Measurements from ENCODE around the gene KIAA2012.

Gene KIAA2012

DNA sequence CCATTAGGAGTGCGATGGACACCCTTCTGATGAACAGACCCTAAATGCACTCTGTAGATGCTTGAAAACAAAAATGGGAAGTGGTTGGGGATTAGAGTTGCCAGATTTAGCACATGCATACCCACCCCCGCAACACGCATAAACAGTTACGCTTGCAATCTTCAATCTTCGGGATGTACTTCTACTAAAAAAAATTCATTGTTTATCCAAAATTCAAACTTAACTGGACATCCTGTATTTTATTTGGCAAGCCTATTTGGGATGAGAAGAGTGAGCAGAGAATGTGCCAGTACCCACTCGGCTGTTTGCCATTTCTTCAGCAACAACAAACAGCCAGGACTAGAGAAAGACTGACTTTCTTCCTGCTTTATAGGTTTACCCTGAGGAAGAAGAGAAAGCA, 18.4 kb downstream of the KIAA2012 start:
- TF ChIP-seq, protein P1, sequence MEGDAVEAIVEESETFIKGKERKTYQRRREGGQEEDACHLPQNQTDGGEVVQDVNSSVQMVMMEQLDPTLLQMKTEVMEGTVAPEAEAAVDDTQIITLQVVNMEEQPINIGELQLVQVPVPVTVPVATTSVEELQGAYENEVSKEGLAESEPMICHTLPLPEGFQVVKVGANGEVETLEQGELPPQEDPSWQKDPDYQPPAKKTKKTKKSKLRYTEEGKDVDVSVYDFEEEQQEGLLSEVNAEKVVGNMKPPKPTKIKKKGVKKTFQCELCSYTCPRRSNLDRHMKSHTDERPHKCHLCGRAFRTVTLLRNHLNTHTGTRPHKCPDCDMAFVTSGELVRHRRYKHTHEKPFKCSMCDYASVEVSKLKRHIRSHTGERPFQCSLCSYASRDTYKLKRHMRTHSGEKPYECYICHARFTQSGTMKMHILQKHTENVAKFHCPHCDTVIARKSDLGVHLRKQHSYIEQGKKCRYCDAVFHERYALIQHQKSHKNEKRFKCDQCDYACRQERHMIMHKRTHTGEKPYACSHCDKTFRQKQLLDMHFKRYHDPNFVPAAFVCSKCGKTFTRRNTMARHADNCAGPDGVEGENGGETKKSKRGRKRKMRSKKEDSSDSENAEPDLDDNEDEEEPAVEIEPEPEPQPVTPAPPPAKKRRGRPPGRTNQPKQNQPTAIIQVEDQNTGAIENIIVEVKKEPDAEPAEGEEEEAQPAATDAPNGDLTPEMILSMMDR (conservative IDR thresholded peaks at IDR 0.05; ENCODE audit: control insufficient read depth, insufficient read depth, low read depth, low read length), result no peak
- DNase-seq (ENCODE audit: low read depth), result peak; percentile 58
- H3K4me3 ChIP-seq (ENCODE audit: control insufficient read depth, low read depth, low read length), result no peak overlapping the region

DNA sequence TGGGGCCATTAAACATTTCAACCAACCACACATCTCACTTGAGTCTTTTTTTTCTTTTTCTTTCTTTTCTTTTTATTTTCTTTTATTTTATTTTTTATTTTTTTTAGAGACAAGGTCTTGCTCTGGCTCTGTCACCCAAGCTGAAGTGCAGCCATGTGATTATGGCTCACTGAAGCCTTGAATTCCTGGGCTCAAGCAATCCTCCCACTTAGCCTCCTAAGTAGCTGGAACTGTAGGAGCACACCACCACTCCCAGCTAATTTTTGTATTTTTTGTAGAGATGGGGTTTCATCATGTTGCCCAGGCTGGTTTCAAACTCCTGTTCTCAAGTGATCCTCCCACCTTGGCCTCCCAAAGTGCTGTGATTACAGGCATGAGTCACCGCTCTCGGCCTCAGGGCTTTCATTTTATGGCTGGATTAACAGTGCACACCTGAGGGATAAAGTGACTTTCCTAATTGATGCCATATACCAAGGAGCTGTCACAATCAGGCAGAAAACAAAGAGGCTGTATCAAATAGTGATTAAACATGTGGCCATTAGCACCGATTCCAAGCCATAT, 21.5 kb downstream of the KIAA2012 start:
- H3K4me3 ChIP-seq (ENCODE audit: control insufficient read depth, low read depth, low read length), result no peak overlapping the region
- TF ChIP-seq, protein P1 (conservative IDR thresholded peaks at IDR 0.05; ENCODE audit: control insufficient read depth, insufficient read depth, low read depth, low read length), result no peak
- no peak for DNase-seq (ENCODE audit: low read depth)

DNA sequence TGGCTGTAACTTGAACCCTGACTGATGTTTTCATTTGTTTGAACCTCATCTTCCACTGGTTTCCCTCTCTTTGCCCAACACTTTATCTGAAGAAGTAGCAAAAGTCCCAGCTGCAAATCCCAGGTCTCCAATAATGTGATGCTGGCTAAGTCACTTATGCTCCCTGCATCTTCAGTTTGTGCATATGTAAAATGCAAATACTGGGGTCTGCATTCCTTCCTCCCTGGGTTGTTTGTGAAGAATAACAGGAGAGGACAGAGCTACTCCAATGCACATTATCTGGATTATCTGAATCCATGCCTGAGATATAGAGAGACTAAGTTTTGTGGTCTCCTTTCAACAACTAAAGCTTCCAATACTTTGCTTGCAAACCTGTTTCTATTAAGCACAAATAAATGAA, 22.2 kb downstream of the KIAA2012 start:
- no peak overlapping the region for H3K4me3 ChIP-seq (ENCODE audit: control insufficient read depth, low read depth, low read length)
- DNase-seq (ENCODE audit: low read depth), result no peak
- TF ChIP-seq, protein P1 (conservative IDR thresholded peaks at IDR 0.05; ENCODE audit: control insufficient read depth, insufficient read depth, low read depth, low read length), result no peak

GRCh38 chr2:202096736-202097135, 23.7 kb downstream of the KIAA2012 start:
- no peak overlapping the region for H3K4me3 ChIP-seq (ENCODE audit: control insufficient read depth, low read depth, low read length)
- DNase-seq (ENCODE audit: low read depth), result peak; percentile 84
- TF ChIP-seq, protein P1 (conservative IDR thresholded peaks at IDR 0.05; ENCODE audit: control insufficient read depth, insufficient read depth, low read depth, low read length), result no peak

DNA sequence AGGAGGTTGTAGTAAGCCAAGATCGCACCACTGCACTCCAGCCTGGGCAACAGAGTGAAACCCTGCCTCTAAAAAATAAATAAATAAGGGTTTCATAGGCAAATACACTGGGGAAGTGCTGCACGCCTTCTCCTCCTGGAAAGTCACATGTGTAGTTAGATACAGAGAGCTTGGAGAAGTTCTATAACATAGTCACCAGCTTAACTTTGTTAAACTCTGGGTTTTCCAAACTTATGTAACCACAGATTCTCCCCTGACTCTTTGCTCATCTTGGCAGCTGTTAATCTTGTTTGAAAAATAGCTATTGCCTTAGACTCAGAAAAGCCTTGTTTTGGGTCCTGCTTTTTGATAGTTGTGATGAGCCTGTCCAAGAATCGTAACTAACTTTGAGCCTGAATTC, 25.2 kb downstream of the KIAA2012 start:
- TF ChIP-seq, protein P1 (conservative IDR thresholded peaks at IDR 0.05; ENCODE audit: control insufficient read depth, insufficient read depth, low read depth, low read length), result no peak
- DNase-seq (ENCODE audit: low read depth), result no peak
- H3K4me3 ChIP-seq (ENCODE audit: control insufficient read depth, low read depth, low read length), result no peak overlapping the region

- no peak for DNase-seq (ENCODE audit: low read depth)
- H3K4me3 ChIP-seq (ENCODE audit: control insufficient read depth, low read depth, low read length), result no peak overlapping the region
- TF ChIP-seq, protein P1 (conservative IDR thresholded peaks at IDR 0.05; ENCODE audit: control insufficient read depth, insufficient read depth, low read depth, low read length), result no peak
Measured at GRCh38 chr2:202099515-202099914, 26.5 kb downstream of the KIAA2012 start.

- H3K4me3 ChIP-seq (ENCODE audit: control insufficient read depth, low read depth, low read length), result no peak overlapping the region
- TF ChIP-seq, protein P1 (conservative IDR thresholded peaks at IDR 0.05; ENCODE audit: control insufficient read depth, insufficient read depth, low read depth, low read length), result no peak
- DNase-seq (ENCODE audit: low read depth), result no peak
Measured at GRCh38 chr2:202100176-202100575, 27.1 kb downstream of the KIAA2012 start.

All from fibroblast of mammary gland (primary cell).